GM19324 (cell line): Measurements from ENCODE around the gene KCTD3.

ENCODE experiments used
- ATAC-seq: cut with Tn5 transposase; IDR thresholded peaks from one replicate; pipeline ENCODE4 v1.9.1; 2021; ENCODE audit warnings: mild to moderate bottlenecking, moderate library complexity; ENCODE audit not compliant: unreplicated experiment, low FRiP score

KCTD3 gene

GRCh38 chr1:215650446-215651149 lies 83.5 kb downstream of the KCTD3 start:
- ATAC-seq, result no peak

- ATAC-seq, result no peak
Observed at GRCh38 chr1:215651867-215652266, 84.8 kb downstream of the KCTD3 start.

GRCh38 chr1:215652371-215652770 lies 85.3 kb downstream of the KCTD3 start:
- ATAC-seq, result no peak

GRCh38 chr1:215657047-215657446 lies 89.9 kb downstream of the KCTD3 start:
- no peak for ATAC-seq

GRCh38 chr1:215660259-215660658 lies 93.2 kb downstream of the KCTD3 start:
- no peak for ATAC-seq

GRCh38 chr1:215661033-215661432 lies 93.9 kb downstream of the KCTD3 start:
- ATAC-seq, result no peak

- no peak for ATAC-seq
Observed at GRCh38 chr1:215665215-215665614, 98.1 kb downstream of the KCTD3 start.

GRCh38 chr1:215667761-215668160 lies 100.7 kb downstream of the KCTD3 start:
- no peak for ATAC-seq

- ATAC-seq, result no peak
Observed at GRCh38 chr1:215669806-215670491, 102.8 kb downstream of the KCTD3 start.
